ENCODE results near the gene TMEM179.

DNA sequence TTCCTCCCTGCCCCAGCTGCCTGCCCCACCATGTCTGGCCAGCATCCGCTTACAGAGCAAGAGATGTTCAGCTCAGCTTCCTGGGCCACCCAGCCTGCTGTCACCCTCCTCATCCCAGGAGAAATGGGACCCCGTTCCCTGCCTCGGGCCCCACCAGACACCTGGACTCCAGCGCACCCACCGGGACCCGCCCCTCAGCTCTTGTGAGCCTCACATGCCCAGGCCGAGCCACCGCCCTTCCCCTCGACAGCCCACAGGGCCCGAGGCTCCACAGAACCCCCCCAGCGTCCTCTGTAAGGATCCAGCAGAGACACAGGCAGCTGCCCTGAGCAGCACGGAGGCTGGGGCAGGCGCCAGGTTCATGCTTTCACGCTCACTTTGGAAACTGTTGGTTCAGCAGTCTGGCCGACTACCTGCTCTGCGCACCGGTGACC lies 43.4 kb downstream of the TMEM179 start:
- no peak for TF ChIP-seq GATA2 (IDR thresholded peaks at IDR 0.05; ENCODE audit: low read depth, low read length)
- no peak for TF ChIP-seq GATA3 (IDR thresholded peaks at IDR 0.05; ENCODE audit: low read depth, low read length)

Data from SH-SY5Y (cell line).